Sigmoid colon (tissue), 7 donors: Measurements from ENCODE around the gene JAKMIP2. TPM values are rescaled to one million over a fixed set of nuclear protein-coding genes. Genes with fewer than 3 reads are reported as not detected.

Source experiments
- DNase-seq: peaks from one replicate; pipeline ENCODE4 v3.0.0-alpha.2; 2019
- H3K27ac ChIP-seq, 4 donors: fragments of 200-600 bp; sonication (generic); one replicate each; pipeline ENCODE4 v1.5.1; 2016 to 2019; ENCODE audit warnings: mild to moderate bottlenecking in 1 of 4
- H3K27me3 ChIP-seq, 3 donors: fragments of 200-600 bp; sonication (generic); one replicate each; pipeline ENCODE4 v1.5.1; 2019; ENCODE audit warnings: mild to moderate bottlenecking in 1 of 3
- H3K36me3 ChIP-seq, 4 donors: fragments of 200-600 bp; sonication (generic); one replicate each; pipeline ENCODE4 v1.5.1; 2016 to 2019
- H3K4me1 ChIP-seq, 4 donors: fragments of 200-600 bp; sonication (generic); one replicate each; pipeline ENCODE4 v1.5.1; 2017 to 2019
- H3K4me3 ChIP-seq, 4 donors: fragments of 200-600 bp; sonication (generic); one replicate each; pipeline ENCODE4 v1.5.1; 2017 to 2019; ENCODE audit warnings: mild to moderate bottlenecking in 2 of 4, moderate library complexity in 1 of 4
- H3K9me3 ChIP-seq, 4 donors: fragments of 200-600 bp in 3 of 4; sonication (generic) in 3 of 4; one replicate each; pipeline versions ENCODE4 v1.5.1 to v1.6.1; 2013 to 2019
- CTCF ChIP-seq, 4 experiments: fragments of 450-650 bp in 3 of 4; fragments of 200-600 bp in 1 of 4; IDR thresholded peaks; one replicate each; pipeline ENCODE4 v1.5.1; 2016 to 2019; ENCODE audit warnings: antibody characterized with exemption in 4 of 4, mild to moderate bottlenecking in 3 of 4, moderate library complexity in 2 of 4
- EP300 ChIP-seq, 4 donors: sonication (generic); formaldehyde crosslinking; IDR thresholded peaks; one replicate each; pipeline ENCODE4 v1.6.1; 2017; ENCODE audit warnings: antibody characterized with exemption in 4 of 4
- POLR2A ChIP-seq, 2 donors: fragments of 450-650 bp; IDR thresholded peaks; one replicate each; pipeline ENCODE4 v1.6.1; 2016; ENCODE audit warnings: antibody characterized with exemption in 2 of 2, mild to moderate bottlenecking in 2 of 2, moderate library complexity in 2 of 2
- POLR2AphosphoS5 ChIP-seq, 4 donors: sonication (generic); formaldehyde crosslinking; IDR thresholded peaks; one replicate each; pipeline ENCODE4 v1.6.1; 2017; ENCODE audit warnings: antibody characterized with exemption in 4 of 4
- WGBS, 2 donors: extraction: QIAGEN DNeasy Blood & Tissue Kit; methylation state at CpG; one replicate each; pipeline ENCODE4 v1.1.7; 2013; 5-methylcytosine and 5-hydroxymethylcytosine counted together
- intact Hi-C: fragments of 100-400 bp; cut with DNase I; formaldehyde crosslinking; loops from one replicate; pipeline ENCODE4 v1.15.1; 2023
- polyA plus RNA-seq, 3 donors: library from polyadenylated mRNA; stranded (reverse); fragments of 200-250 nt; gene quantifications; one replicate each; pipeline ENCODE4 v1.2.3, GENCODE V29; 2013
- total RNA-seq, 4 donors: library from RNA; depleted of rRNA; stranded (reverse); fragments of >200 nt; gene quantifications; one replicate each; pipeline ENCODE4 v1.1.0, GENCODE V29; 2016
- donor health status: healthy with polysubstance abuse.
- donor health status: Bipolar disorder and iron deficiency.
- donor health status: healthy.

Gene JAKMIP2
- total and polyA plus RNA-seq, 7 donors, result under 0.01 to 8.9 (median 2.8) TPM; not detected in 1

- TF ChIP-seq CTCF (IDR thresholded peaks at IDR 0.05) (no peak), POLR2A (IDR thresholded peaks at IDR 0.05) (no peak), EP300 (IDR thresholded peaks at IDR 0.05) (no peak), POLR2AphosphoS5 (IDR thresholded peaks at IDR 0.05) (no peak)
- Histone ChIP-seq H3K9me3 (no peaks in the 10 kb centered on the region), H3K27ac (no peak overlapping the region), H3K4me3 (no peak overlapping the region), H3K4me1 (peaks cover 0 to 20% (median 12%) of the 10 kb centered on the region in 4 donors), H3K36me3 (no peaks in the 10 kb centered on the region), H3K27me3 (no peaks in the 10 kb centered on the region)
- intact Hi-C loops, result no loop called here
- DNase-seq, result no peak
- 84 to 89% methylated on average over 1 of the region's 1 CpG for WGBS, 2 donors
Measured at GRCh38 chr5:147670815-147671214, 111.7 kb downstream of the JAKMIP2 start.

GRCh38 chr5:147669169-147669869 is 113.2 kb downstream of the JAKMIP2 start:
- 37 to 62% methylated on average over 9 of the region's 9 CpGs for WGBS, 2 donors
- peak; percentile 75 for DNase-seq

GRCh38 chr5:147668385-147668784 is 114.1 kb downstream of the JAKMIP2 start:
- 95% methylated on average over 2 of the region's 2 CpGs for WGBS, 2 donors
- no peak overlapping the region for H3K4me3 ChIP-seq
- intact Hi-C loops, result loop anchor here (5.0 kb wide), 1 partner anchor 84 kb away; no protein-coding TSS in a partner anchor
- no peaks in the 10 kb centered on the region for H3K9me3 ChIP-seq
- no peaks in the 10 kb centered on the region for H3K27me3 ChIP-seq
- no peak for TF ChIP-seq EP300 (IDR thresholded peaks at IDR 0.05)
- H3K36me3 ChIP-seq, result no peaks in the 10 kb centered on the region
- no peak for DNase-seq
- peaks cover 0 to 20% (median 12%) of the 10 kb centered on the region in 4 donors for H3K4me1 ChIP-seq
- H3K27ac ChIP-seq, result peak overlapping the region in 3 of 4 donors; percentile 53 to 74 (median 64)

More at GRCh38 chr5:147669169-147669869, 113.2 kb downstream of the JAKMIP2 start:
- Histone ChIP-seq H3K27ac (peak overlapping the region in 3 of 4 donors; percentile 53 to 74 (median 64)), H3K4me3 (no peak overlapping the region), H3K4me1 (peaks cover 0 to 20% (median 12%) of the 10 kb centered on the region in 4 donors), H3K36me3 (no peaks in the 10 kb centered on the region), H3K27me3 (no peaks in the 10 kb centered on the region), H3K9me3 (no peaks in the 10 kb centered on the region)
- peak in 3 of 4 donors; percentile 37 to 77 (median 45) for TF ChIP-seq POLR2AphosphoS5 (IDR thresholded peaks at IDR 0.05)
- no peak for TF ChIP-seq POLR2A (IDR thresholded peaks at IDR 0.05)
- intact Hi-C loops, result loop anchor here (5.0 kb wide), 1 partner anchor 83 kb away; no protein-coding TSS in a partner anchor

- H3K27me3 ChIP-seq, result no peaks in the 10 kb centered on the region
- WGBS, 2 donors, result 62 to 79% methylated on average over 1 of the region's 1 CpG
- peaks cover 0 to 20% (median 12%) of the 10 kb centered on the region in 4 donors for H3K4me1 ChIP-seq
- no peak for TF ChIP-seq POLR2AphosphoS5 (IDR thresholded peaks at IDR 0.05)
- TF ChIP-seq EP300 (IDR thresholded peaks at IDR 0.05), result no peak
- TF ChIP-seq CTCF (IDR thresholded peaks at IDR 0.05), result no peak
- TF ChIP-seq POLR2A (IDR thresholded peaks at IDR 0.05), result no peak
- no peak overlapping the region for H3K4me3 ChIP-seq
- H3K9me3 ChIP-seq, result no peaks in the 10 kb centered on the region
- DNase-seq, result no peak
- no peaks in the 10 kb centered on the region for H3K36me3 ChIP-seq
- intact Hi-C loops, result loop anchor here (5.0 kb wide), 1 partner anchor 85 kb away; no protein-coding TSS in a partner anchor
- no peak overlapping the region for H3K27ac ChIP-seq
Measured at GRCh38 chr5:147667363-147667762, 115.2 kb downstream of the JAKMIP2 start.

- 84 to 87% methylated on average over 6 of the region's 6 CpGs for WGBS, 2 donors
- Histone ChIP-seq H3K4me3 (no peak overlapping the region), H3K27ac (no peak overlapping the region), H3K4me1 (peaks cover 0 to 20% (median 12%) of the 10 kb centered on the region in 4 donors), H3K36me3 (no peaks in the 10 kb centered on the region), H3K9me3 (no peaks in the 10 kb centered on the region), H3K27me3 (no peaks in the 10 kb centered on the region)
- DNase-seq, result no peak
- TF ChIP-seq EP300 (IDR thresholded peaks at IDR 0.05), result no peak
- TF ChIP-seq POLR2AphosphoS5 (IDR thresholded peaks at IDR 0.05), result no peak
- intact Hi-C loops, result loop anchor here (5.0 kb wide), 1 partner anchor 86 kb away; no protein-coding TSS in a partner anchor
Measured at GRCh38 chr5:147666419-147666818, 116.1 kb downstream of the JAKMIP2 start.

GRCh38 chr5:147661541-147661940 is 121.0 kb downstream of the JAKMIP2 start:
- TF ChIP-seq POLR2A (IDR thresholded peaks at IDR 0.05) (no peak), POLR2AphosphoS5 (IDR thresholded peaks at IDR 0.05) (no peak), EP300 (IDR thresholded peaks at IDR 0.05) (no peak), CTCF (IDR thresholded peaks at IDR 0.05) (no peak)
- no peak for DNase-seq
- Histone ChIP-seq H3K27me3 (no peaks in the 10 kb centered on the region), H3K27ac (no peak overlapping the region), H3K36me3 (no peaks in the 10 kb centered on the region), H3K4me3 (no peak overlapping the region), H3K9me3 (no peaks in the 10 kb centered on the region), H3K4me1 (no peaks in the 10 kb centered on the region)
- intact Hi-C loops, result no loop called here
- WGBS, 2 donors, result 92 to 95% methylated on average over 5 of the region's 5 CpGs
